GM21723 (cell line): Measurements from ENCODE around the gene ITPRIPL1.

Experiments used
- ATAC-seq: cut with Tn5 transposase; IDR thresholded peaks from one replicate; pipeline ENCODE4 v1.9.1; 2021; ENCODE audit warnings: mild to moderate bottlenecking, moderate library complexity; ENCODE audit not compliant: unreplicated experiment

ITPRIPL1 gene

DNA sequence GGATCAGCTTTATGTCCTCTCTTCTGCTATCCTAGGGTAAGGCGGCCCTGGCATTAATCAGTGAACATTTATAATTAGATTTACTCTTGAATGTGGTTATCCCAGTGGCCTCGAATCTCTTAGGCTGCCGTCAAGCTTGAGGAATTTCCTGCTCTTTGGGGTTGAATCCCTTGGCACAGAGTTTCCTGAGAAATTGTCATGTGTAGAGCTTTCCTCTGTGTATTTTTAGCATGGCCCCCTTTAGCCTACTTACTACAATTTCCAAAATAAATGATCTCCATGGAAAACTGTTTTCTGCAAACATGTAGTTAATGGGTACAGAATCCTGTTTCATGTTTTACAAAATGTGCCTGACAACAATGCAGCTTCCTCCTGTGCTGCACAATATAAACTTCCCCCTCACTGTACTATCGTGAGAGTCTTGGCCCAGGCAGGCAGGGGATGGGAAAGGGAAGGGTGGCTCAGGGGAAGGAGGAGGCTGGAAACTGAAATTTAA lies 28.5 kb downstream of the ITPRIPL1 start:
- ATAC-seq: no peak

GRCh38 chr2:96354492-96354891 lies 29.4 kb downstream of the ITPRIPL1 start:
- ATAC-seq: no peak

DNA sequence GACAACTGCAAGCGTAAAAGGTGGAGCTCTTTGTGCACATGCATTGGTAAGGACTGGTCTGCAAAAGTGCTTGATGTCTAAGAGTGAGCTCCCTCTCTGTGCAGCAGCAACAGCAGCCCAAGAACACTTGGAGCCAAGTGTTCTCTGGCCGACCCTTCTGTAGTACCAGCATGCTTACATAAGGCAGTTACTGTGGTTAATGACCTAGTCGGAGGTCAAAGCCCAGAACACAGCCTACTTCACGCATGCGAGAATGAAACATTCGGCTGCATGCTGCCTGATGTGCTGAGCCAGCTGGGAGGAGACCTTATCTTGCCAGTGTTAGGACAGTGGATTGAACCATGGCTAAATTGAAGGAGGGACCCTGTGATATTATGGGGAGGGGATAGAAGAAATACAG lies 31.8 kb downstream of the ITPRIPL1 start:
- no peak for ATAC-seq

GRCh38 chr2:96359310-96359709 lies 34.2 kb downstream of the ITPRIPL1 start:
- no peak for ATAC-seq

GRCh38 chr2:96359866-96360265 lies 34.7 kb downstream of the ITPRIPL1 start:
- no peak for ATAC-seq

DNA sequence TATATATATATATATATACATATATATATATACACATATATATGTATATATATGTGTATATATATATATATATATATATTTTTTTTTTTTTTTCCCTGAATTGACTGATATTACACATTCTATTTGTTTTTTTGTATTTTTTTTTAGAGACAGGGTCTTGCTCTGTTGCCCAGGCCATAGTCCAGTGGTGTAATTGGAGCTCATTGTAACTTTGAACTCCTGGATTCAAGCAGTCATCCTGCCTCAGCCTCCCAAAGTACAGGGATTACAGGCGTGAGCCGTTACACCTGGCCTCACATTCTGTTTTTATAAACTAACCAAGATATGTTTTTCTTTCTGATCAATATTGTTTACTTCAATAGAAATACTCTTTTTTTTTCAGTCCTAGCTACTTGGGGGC lies 36.6 kb downstream of the ITPRIPL1 start:
- ATAC-seq: no peak

DNA sequence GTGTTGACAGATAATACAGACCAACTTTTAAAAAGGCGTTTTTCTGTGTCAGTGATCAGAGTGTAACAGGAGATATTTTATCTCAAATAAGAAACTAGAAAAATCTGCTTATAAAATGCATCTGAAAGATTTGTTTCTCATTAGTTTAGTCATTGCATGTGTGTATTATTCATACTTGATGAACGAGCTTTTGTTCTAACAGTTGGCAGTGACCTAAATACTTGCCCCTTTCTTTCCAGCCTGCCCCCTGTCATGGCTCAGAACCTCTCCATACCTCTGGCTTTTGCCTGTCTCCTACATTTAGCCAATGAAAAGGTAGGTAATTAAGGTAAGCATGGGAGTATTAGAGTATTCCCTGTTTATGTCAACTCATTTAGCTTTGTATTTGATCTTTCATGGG lies 44.1 kb downstream of the ITPRIPL1 start:
- no peak for ATAC-seq

GRCh38 chr2:96374211-96374951 lies 49.3 kb downstream of the ITPRIPL1 start:
- no peak for ATAC-seq
